Mammary epithelial cell (primary cell): ENCODE data around the gene GNG3.

ENCODE experiments used
- CTCF ChIP-seq, 2 donors: IDR thresholded peaks in 1 of 2; conservative IDR thresholded peaks in 1 of 2; 2 replicates each; pipeline ENCODE4 v1.5.1; 2011 to 2012; ENCODE audit warnings: inconsistent platforms in 2 of 2, low read length in 2 of 2, mild to moderate bottlenecking in 2 of 2, control low read depth in 1 of 2, low read depth in 1 of 2; ENCODE audit not compliant: insufficient read depth in 1 of 2; ENCODE audit errors: extremely low read depth in 1 of 2
- EZH2 ChIP-seq: IDR thresholded peaks from 2 replicates; pipeline ENCODE4 v1.6.1; 2012; ENCODE audit warnings: low read length, inconsistent platforms, borderline replicate concordance

GRCh38 chr11:62712861-62713260, 5.4 kb downstream of the GNG3 start:
- TF ChIP-seq CTCF (conservative IDR thresholded peaks at IDR 0.05 in 1 of 2, IDR thresholded peaks at IDR 0.05 in 1 of 2; ENCODE audit: extremely low read depth in 1 of 2, insufficient read depth in 1 of 2, low read depth in 1 of 2, low read length in 2 of 2), result no peak
- TF ChIP-seq EZH2, result no peak
